Vagina (tissue), 2 donors: ENCODE results near the gene KCTD1.

ENCODE experiments used
- CTCF ChIP-seq, 3 experiments: fragments of 450-650 bp in 2 of 3; fragments of 200-600 bp in 1 of 3; sonication (generic) in 1 of 3; IDR thresholded peaks; one replicate each; pipeline ENCODE4 v1.5.1; 2017 to 2019; ENCODE audit warnings: antibody characterized with exemption in 3 of 3, mild to moderate bottlenecking in 2 of 3, moderate library complexity in 2 of 3
- POLR2A ChIP-seq, 2 donors: fragments of 450-650 bp; IDR thresholded peaks; one replicate each; pipeline ENCODE4 v1.6.1; 2017; ENCODE audit warnings: antibody characterized with exemption in 2 of 2, mild to moderate bottlenecking in 2 of 2, moderate library complexity in 2 of 2
- POLR2AphosphoS5 ChIP-seq, 2 donors: sonication (generic); formaldehyde crosslinking; IDR thresholded peaks; one replicate each; pipeline ENCODE4 v1.9.0; 2017; ENCODE audit warnings: antibody characterized with exemption in 2 of 2, mild to moderate bottlenecking in 2 of 2, low read depth in 1 of 2; ENCODE audit not compliant: insufficient read depth in 1 of 2

- TF ChIP-seq POLR2A (IDR thresholded peaks at IDR 0.05) (no peak), CTCF (IDR thresholded peaks at IDR 0.05) (no peak), POLR2AphosphoS5 (IDR thresholded peaks at IDR 0.05; ENCODE audit: insufficient read depth in 1 of 2, low read depth in 1 of 2) (no peak)
These were observed 113.5 kb downstream of the KCTD1 start for GRCh38 chr18:26434887-26435286.
